ENCODE data around the gene GRIA1.
"Not testable (repeated sequence)": the region's sequence is repeated elsewhere in the genome, so short reads cannot be mapped to it uniquely, and the experiment has no call there.

Gene GRIA1

DNA sequence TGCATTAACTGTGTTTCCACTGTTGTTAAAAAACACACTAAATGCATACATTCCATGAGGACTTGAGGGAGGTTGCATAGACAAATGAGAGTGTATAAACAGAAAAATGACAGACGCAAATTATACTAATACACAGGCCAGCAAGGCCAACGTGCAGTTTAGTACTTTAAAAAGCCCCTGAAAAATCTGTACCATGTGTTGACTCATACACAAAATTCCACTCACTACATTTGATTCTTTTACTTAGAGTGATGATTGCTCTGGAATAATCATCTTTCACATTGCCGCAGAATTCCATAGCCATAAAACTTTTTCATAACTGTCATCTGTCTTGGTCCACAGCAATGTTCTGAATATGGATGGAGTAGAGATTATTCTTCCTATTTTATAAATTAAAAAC is 332.6 kb downstream of the GRIA1 start:
- Histone ChIP-seq H3K27ac (ENCODE audit: low read length) (no peak overlapping the region), H3K4me1 (ENCODE audit: control insufficient read depth, insufficient read depth, low read length) (no peaks in the 10 kb centered on the region), H3K4me3 (ENCODE audit: low read length in 2 of 2) (no peak overlapping the region), H3K9me3 (ENCODE audit: control insufficient read depth in 2 of 2, low read length in 2 of 2) (peaks cover 0 to 3% of the 10 kb centered on the region in 2 donors), H3K36me3 (ENCODE audit: control insufficient read depth in 2 of 2, insufficient read depth in 2 of 2, low read length in 2 of 2) (no peaks in the 10 kb centered on the region), H3K9ac (ENCODE audit: low read length in 2 of 2) (no peak overlapping the region), H3K27me3 (ENCODE audit: control insufficient read depth in 1 of 2, insufficient read depth in 2 of 2, low read length in 2 of 2) (no peaks in the 10 kb centered on the region)

- Histone ChIP-seq H3K36me3 (ENCODE audit: control insufficient read depth in 2 of 2, insufficient read depth in 2 of 2, low read length in 2 of 2) (no peaks in the 10 kb centered on the region), H3K4me1 (ENCODE audit: control insufficient read depth, insufficient read depth, low read length) (no peaks in the 10 kb centered on the region), H3K27me3 (ENCODE audit: control insufficient read depth in 1 of 2, insufficient read depth in 2 of 2, low read length in 2 of 2) (no peaks in the 10 kb centered on the region), H3K9me3 (ENCODE audit: control insufficient read depth in 2 of 2, low read length in 2 of 2) (peaks cover 0 to 4% of the 10 kb centered on the region in 2 donors), H3K4me3 (ENCODE audit: low read length in 2 of 2) (no peak overlapping the region), H3K27ac (ENCODE audit: low read length) (no peak overlapping the region), H3K9ac (ENCODE audit: low read length in 2 of 2) (no peak overlapping the region)
Measured at GRCh38 chr5:153824909-153825308, 334.4 kb downstream of the GRIA1 start.

- no peak overlapping the region for H3K4me3 ChIP-seq (ENCODE audit: low read length in 2 of 2)
- peaks cover 0 to 4% of the 10 kb centered on the region in 2 donors for H3K9me3 ChIP-seq (ENCODE audit: control insufficient read depth in 2 of 2, low read length in 2 of 2)
- H3K9ac ChIP-seq (ENCODE audit: low read length in 2 of 2): no peak overlapping the region
- H3K36me3 ChIP-seq (ENCODE audit: control insufficient read depth in 2 of 2, insufficient read depth in 2 of 2, low read length in 2 of 2): no peaks in the 10 kb centered on the region
- H3K27me3 ChIP-seq (ENCODE audit: control insufficient read depth in 1 of 2, insufficient read depth in 2 of 2, low read length in 2 of 2): no peaks in the 10 kb centered on the region
- H3K4me1 ChIP-seq (ENCODE audit: control insufficient read depth, insufficient read depth, low read length): no peaks in the 10 kb centered on the region
- H3K27ac ChIP-seq (ENCODE audit: low read length): no peak overlapping the region
Measured at GRCh38 chr5:153827397-153827796, 336.9 kb downstream of the GRIA1 start.

DNA sequence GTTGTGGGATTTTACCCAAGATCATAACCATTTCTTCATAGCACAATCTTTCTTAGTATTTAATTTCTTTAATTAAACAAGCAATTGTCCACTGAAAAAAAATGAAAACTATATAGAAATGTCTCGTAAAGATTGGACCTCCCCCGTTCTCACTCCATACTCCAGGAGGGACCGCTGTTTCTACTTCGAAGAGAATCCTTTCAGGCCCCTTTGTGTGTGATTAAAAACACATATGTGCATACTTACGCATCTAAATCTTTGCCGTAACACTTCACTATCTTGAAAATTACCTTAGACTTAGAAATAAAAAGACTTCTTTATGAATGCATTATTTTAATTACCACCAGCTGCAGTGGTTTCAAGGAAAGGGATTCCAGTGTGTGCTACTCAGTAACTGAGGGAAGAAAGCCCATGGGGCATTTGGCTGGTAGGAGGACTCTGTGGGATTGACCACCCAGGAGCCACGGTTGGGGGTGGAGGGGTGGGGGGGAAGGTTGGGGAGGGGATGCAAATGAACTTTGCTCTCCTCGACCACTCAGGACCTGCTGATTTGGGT is 339.1 kb downstream of the GRIA1 start:
- no peak overlapping the region for H3K9ac ChIP-seq (ENCODE audit: low read length in 2 of 2)
- H3K9me3 ChIP-seq (ENCODE audit: control insufficient read depth in 2 of 2, low read length in 2 of 2): peaks cover 4% of the 10 kb centered on the region in 2 donors
- H3K36me3 ChIP-seq (ENCODE audit: control insufficient read depth in 2 of 2, insufficient read depth in 2 of 2, low read length in 2 of 2): no peaks in the 10 kb centered on the region
- H3K4me1 ChIP-seq (ENCODE audit: control insufficient read depth, insufficient read depth, low read length): no peaks in the 10 kb centered on the region
- H3K27ac ChIP-seq (ENCODE audit: low read length): no peak overlapping the region
- H3K27me3 ChIP-seq (ENCODE audit: control insufficient read depth in 1 of 2, insufficient read depth in 2 of 2, low read length in 2 of 2): no peaks in the 10 kb centered on the region
- no peak overlapping the region for H3K4me3 ChIP-seq (ENCODE audit: low read length in 2 of 2)

GRCh38 chr5:153831973-153832372 is 341.5 kb downstream of the GRIA1 start:
- no peaks in the 10 kb centered on the region for H3K36me3 ChIP-seq (ENCODE audit: control insufficient read depth in 2 of 2, insufficient read depth in 2 of 2, low read length in 2 of 2)
- H3K9ac ChIP-seq (ENCODE audit: low read length in 2 of 2): no peak overlapping the region
- H3K27me3 ChIP-seq (ENCODE audit: control insufficient read depth in 1 of 2, insufficient read depth in 2 of 2, low read length in 2 of 2): no peaks in the 10 kb centered on the region
- H3K27ac ChIP-seq (ENCODE audit: low read length): no peak overlapping the region
- no peak overlapping the region for H3K4me3 ChIP-seq (ENCODE audit: low read length in 2 of 2)
- H3K4me1 ChIP-seq (ENCODE audit: control insufficient read depth, insufficient read depth, low read length): no peaks in the 10 kb centered on the region
- H3K9me3 ChIP-seq (ENCODE audit: control insufficient read depth in 2 of 2, low read length in 2 of 2): peaks cover 4% of the 10 kb centered on the region in 2 donors

DNA sequence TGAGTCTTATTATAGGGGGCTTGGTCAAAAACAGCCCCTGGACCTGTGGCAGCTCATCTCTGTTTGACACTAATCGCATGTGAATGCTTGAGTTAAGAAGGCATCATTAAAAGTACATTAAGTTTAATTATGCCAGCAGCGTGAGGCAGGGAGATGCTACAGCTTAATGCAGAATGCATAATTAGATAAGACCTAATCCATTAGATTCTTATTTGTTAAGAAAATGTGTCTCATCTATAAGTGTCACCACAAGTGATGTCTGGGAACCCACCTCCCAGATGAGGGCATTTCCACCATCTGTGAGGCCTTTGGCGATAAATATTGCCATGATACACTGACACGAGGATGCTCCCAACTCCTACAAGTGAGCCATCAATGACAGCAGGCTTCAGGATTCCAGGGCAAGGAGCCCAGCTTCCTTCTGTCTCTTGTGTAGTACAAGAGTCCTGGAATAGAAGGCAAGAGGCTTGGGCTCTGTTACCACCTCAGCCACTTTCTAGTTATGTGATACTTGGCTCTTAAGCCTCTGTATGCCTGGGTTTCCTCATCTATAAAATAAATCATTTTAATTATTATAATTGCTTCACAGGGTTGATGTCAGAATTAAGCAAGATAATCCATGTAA is 345.5 kb downstream of the GRIA1 start:
- Histone ChIP-seq H3K36me3 (ENCODE audit: control insufficient read depth in 2 of 2, insufficient read depth in 2 of 2, low read length in 2 of 2) (no peaks in the 10 kb centered on the region), H3K9me3 (ENCODE audit: control insufficient read depth in 2 of 2, low read length in 2 of 2) (peaks cover 0 to 4% of the 10 kb centered on the region in 2 donors), H3K4me1 (ENCODE audit: control insufficient read depth, insufficient read depth, low read length) (no peaks in the 10 kb centered on the region), H3K4me3 (ENCODE audit: low read length in 2 of 2) (no peak overlapping the region), H3K27me3 (ENCODE audit: control insufficient read depth in 1 of 2, insufficient read depth in 2 of 2, low read length in 2 of 2) (no peaks in the 10 kb centered on the region), H3K27ac (ENCODE audit: low read length) (no peak overlapping the region), H3K9ac (ENCODE audit: low read length in 2 of 2) (no peak overlapping the region)

GRCh38 chr5:153849303-153850113 is 359.0 kb downstream of the GRIA1 start:
- not testable (repeated sequence) for H3K9ac ChIP-seq (ENCODE audit: low read length in 2 of 2); H3K36me3 ChIP-seq (ENCODE audit: control insufficient read depth in 2 of 2, insufficient read depth in 2 of 2, low read length in 2 of 2); H3K4me3 ChIP-seq (ENCODE audit: low read length in 2 of 2); H3K27ac ChIP-seq (ENCODE audit: low read length); H3K4me1 ChIP-seq (ENCODE audit: control insufficient read depth, insufficient read depth, low read length); H3K27me3 ChIP-seq (ENCODE audit: control insufficient read depth in 1 of 2, insufficient read depth in 2 of 2, low read length in 2 of 2); H3K9me3 ChIP-seq (ENCODE audit: control insufficient read depth in 2 of 2, low read length in 2 of 2)

DNA sequence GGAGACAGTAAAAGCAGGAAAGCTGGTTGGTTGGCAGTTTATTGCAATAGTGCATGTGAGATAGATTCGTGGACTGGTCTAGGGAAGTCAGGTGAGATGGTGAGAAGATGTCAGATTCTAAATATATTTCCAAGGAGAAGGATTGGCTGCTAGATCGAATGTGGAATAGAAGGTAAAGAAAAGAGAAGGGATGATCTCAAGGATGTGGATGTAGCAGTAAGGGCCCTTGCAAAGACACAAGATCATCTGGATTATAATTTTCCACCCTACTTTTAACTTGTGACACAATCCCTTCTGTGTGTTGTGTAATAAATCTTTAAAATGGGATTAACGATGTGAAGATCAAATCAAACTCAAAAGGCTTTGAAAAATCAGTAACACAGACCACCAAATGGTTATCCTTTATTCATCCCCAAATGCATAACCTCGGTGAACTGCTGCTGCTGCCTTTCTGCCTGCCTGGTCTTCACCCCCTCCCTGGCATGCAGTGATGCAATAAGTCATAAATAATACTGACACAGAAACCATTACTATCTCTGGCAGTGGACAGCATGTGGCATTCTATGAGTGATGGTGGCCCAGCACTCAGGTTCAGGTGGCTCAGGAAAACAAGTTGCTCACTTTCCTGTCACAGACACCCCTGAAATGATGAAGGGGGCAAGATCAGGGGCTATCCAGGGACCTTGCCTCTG is 369.9 kb downstream of the GRIA1 start:
- Histone ChIP-seq H3K27me3 (ENCODE audit: control insufficient read depth in 1 of 2, insufficient read depth in 2 of 2, low read length in 2 of 2) (no peaks in the 10 kb centered on the region), H3K9ac (ENCODE audit: low read length in 2 of 2) (no peak overlapping the region), H3K4me3 (ENCODE audit: low read length in 2 of 2) (no peak overlapping the region), H3K36me3 (ENCODE audit: control insufficient read depth in 2 of 2, insufficient read depth in 2 of 2, low read length in 2 of 2) (no peaks in the 10 kb centered on the region), H3K4me1 (ENCODE audit: control insufficient read depth, insufficient read depth, low read length) (no peaks in the 10 kb centered on the region), H3K9me3 (ENCODE audit: control insufficient read depth in 2 of 2, low read length in 2 of 2) (no peaks in the 10 kb centered on the region), H3K27ac (ENCODE audit: low read length) (no peak overlapping the region)

- not testable (repeated sequence) for H3K9ac ChIP-seq (ENCODE audit: low read length in 2 of 2); H3K27me3 ChIP-seq (ENCODE audit: control insufficient read depth in 1 of 2, insufficient read depth in 2 of 2, low read length in 2 of 2); H3K9me3 ChIP-seq (ENCODE audit: control insufficient read depth in 2 of 2, low read length in 2 of 2); H3K4me1 ChIP-seq (ENCODE audit: control insufficient read depth, insufficient read depth, low read length); H3K36me3 ChIP-seq (ENCODE audit: control insufficient read depth in 2 of 2, insufficient read depth in 2 of 2, low read length in 2 of 2); H3K4me3 ChIP-seq (ENCODE audit: low read length in 2 of 2); H3K27ac ChIP-seq (ENCODE audit: low read length)
Measured at GRCh38 chr5:153862906-153863305, 372.4 kb downstream of the GRIA1 start.
